DOHH2 (cell line): ENCODE data around the gene RECQL5.

Experiments used
- H3F3A ChIP-seq: fragments of 200-600 bp; sonication (generic), shearing (Covaris generic); 2 replicates; pipeline ENCODE4 v1.6.0; 2016; ENCODE audit warnings: antibody characterized with exemption, mild to moderate bottlenecking; ENCODE audit not compliant: control insufficient read depth, insufficient read depth
- H3K27ac ChIP-seq: fragments of 200-600 bp; sonication (generic); 2 replicates; pipeline ENCODE4 v1.5.1; 2014; ENCODE audit warnings: low read depth, mild to moderate bottlenecking, low read length, moderate library complexity
- H3K27me3 ChIP-seq: fragments of 200-600 bp; sonication (generic); 2 replicates; pipeline ENCODE4 v1.6.1; 2014; ENCODE audit warnings: mild to moderate bottlenecking, low read length, mixed read lengths; ENCODE audit not compliant: control insufficient read depth
- H3K36me3 ChIP-seq: fragments of 200-600 bp; sonication (generic); 2 replicates; pipeline ENCODE4 v1.6.1; 2014; ENCODE audit warnings: mild to moderate bottlenecking, low read length, moderate library complexity, mixed read lengths; ENCODE audit not compliant: control insufficient read depth
- H3K4me1 ChIP-seq: fragments of 200-600 bp; sonication (generic); 2 replicates; pipeline ENCODE4 v1.6.1; 2014; ENCODE audit warnings: mild to moderate bottlenecking, low read length, mixed read lengths; ENCODE audit not compliant: control insufficient read depth
- H3K4me2 ChIP-seq: fragments of 200-600 bp; sonication (generic); 2 replicates; pipeline ENCODE4 v1.6.0; 2014; ENCODE audit warnings: mild to moderate bottlenecking, low read length, moderate library complexity
- H3K4me3 ChIP-seq: fragments of 200-600 bp; sonication (generic); 2 replicates; pipeline ENCODE4 v1.5.1; 2014; ENCODE audit warnings: mild to moderate bottlenecking, low read length, mixed read lengths
- H3K79me2 ChIP-seq: fragments of 200-600 bp; sonication (generic); 2 replicates; pipeline ENCODE4 v1.6.1; 2014; ENCODE audit warnings: mild to moderate bottlenecking, low read length, mixed read lengths; ENCODE audit not compliant: control insufficient read depth
- H3K9me2 ChIP-seq: fragments of 200-600 bp; sonication (generic); replicated peaks from 2 replicates; pipeline ENCODE4 v1.6.1; 2014; ENCODE audit warnings: mild to moderate bottlenecking, low read length, mixed read lengths; ENCODE audit not compliant: control insufficient read depth
- H3K9me3 ChIP-seq: fragments of 200-600 bp; sonication (generic); 2 replicates; pipeline ENCODE4 v1.6.1; 2014; ENCODE audit warnings: antibody characterized with exemption, low read length, mixed read lengths; ENCODE audit not compliant: control insufficient read depth, insufficient read depth
- H4K20me1 ChIP-seq: fragments of 200-600 bp; sonication (generic); 2 replicates; pipeline ENCODE4 v1.6.0; 2014; ENCODE audit warnings: low read depth, mild to moderate bottlenecking, antibody characterized with exemption, low read length, moderate library complexity; ENCODE audit not compliant: control insufficient read depth, insufficient read depth
- EZH2phosphoT487 ChIP-seq: fragments of 200-600 bp; sonication (generic); IDR thresholded peaks from 2 replicates; pipeline ENCODE4 v1.6.1; 2017; ENCODE audit warnings: borderline replicate concordance, mild to moderate bottlenecking, antibody characterized with exemption, low read length, moderate library complexity, mixed read lengths
- TF ChIP-seq, protein P1 (sequence below): fragments of 200-600 bp; sonication (generic); IDR thresholded peaks from one replicate; pipeline ENCODE4 v1.5.1; 2014; ENCODE audit warnings: antibody characterized with exemption, mild to moderate bottlenecking, low read depth, low read length; ENCODE audit not compliant: poor library complexity, severe bottlenecking

RECQL5 gene

DNA sequence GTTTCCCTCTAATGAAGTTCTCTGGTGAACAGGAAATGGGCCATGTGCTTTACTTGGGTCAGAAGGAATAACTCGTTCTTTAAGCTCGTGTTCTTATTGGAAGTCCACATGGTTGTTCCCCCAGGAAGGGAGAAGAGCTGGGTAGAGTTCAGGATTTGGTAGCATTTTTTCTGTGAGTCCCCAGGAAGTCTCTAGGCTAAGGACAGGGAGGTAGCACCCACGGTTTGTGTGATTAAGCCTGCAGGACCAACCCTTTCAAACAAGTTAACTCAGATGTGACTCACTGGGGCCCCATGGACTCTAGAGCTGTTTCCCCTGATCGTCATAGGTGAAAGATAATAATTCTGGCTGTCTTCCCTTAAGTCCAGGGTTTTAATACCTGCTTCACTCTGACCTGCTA is 16.6 kb upstream of the RECQL5 start:
- H3K4me1 ChIP-seq: peaks cover 53% of the 10 kb centered on the region

DNA sequence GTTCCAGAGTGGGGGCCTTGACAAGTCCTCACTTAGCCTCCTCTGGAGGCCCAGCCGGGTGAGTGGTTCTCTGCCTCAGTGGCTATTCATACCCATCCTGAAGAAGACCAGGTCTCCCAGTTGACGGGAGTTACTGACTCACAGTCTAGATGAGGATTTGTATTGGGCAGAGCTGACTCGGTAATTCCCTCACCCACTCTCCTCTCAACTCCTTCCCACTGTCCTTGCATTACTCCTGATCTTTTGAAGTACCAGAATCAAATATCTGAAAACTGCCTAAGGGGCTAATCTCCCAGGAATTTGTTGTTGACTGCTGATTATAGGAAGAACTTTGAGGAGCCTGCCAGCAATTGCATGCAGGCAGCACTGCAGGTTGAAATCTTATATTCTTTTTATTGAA is 14.3 kb upstream of the RECQL5 start:
- Histone ChIP-seq H3F3A (peaks cover 2% of the 10 kb centered on the region), H3K79me2 (peaks cover 91% of the 10 kb centered on the region), H3K9me3 (no peaks in the 10 kb centered on the region), H3K27ac (no peak overlapping the region), H3K4me3 (no peak overlapping the region), H3K4me2 (no peak overlapping the region), H4K20me1 (peaks cover 3% of the 10 kb centered on the region; the same call in 1 of the 2 replicates), H3K9me2 (no peaks in the 10 kb centered on the region), H3K4me1 (peaks cover 30% of the 10 kb centered on the region), H3K36me3 (peaks cover 67% of the 10 kb centered on the region), H3K27me3 (no peaks in the 10 kb centered on the region)
- no peak for TF ChIP-seq EZH2phosphoT487
- TF ChIP-seq, protein P1, sequence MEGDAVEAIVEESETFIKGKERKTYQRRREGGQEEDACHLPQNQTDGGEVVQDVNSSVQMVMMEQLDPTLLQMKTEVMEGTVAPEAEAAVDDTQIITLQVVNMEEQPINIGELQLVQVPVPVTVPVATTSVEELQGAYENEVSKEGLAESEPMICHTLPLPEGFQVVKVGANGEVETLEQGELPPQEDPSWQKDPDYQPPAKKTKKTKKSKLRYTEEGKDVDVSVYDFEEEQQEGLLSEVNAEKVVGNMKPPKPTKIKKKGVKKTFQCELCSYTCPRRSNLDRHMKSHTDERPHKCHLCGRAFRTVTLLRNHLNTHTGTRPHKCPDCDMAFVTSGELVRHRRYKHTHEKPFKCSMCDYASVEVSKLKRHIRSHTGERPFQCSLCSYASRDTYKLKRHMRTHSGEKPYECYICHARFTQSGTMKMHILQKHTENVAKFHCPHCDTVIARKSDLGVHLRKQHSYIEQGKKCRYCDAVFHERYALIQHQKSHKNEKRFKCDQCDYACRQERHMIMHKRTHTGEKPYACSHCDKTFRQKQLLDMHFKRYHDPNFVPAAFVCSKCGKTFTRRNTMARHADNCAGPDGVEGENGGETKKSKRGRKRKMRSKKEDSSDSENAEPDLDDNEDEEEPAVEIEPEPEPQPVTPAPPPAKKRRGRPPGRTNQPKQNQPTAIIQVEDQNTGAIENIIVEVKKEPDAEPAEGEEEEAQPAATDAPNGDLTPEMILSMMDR: no peak

More for the DNA sequence above, 16.6 kb upstream of the RECQL5 start:
- no peaks in the 10 kb centered on the region for H3K9me2 ChIP-seq
- TF ChIP-seq, protein P1: no peak
- no peak for TF ChIP-seq EZH2phosphoT487
- H4K20me1 ChIP-seq: peaks cover under 1% of the 10 kb centered on the region; the same call in 1 of the 2 replicates
- peaks cover 10% of the 10 kb centered on the region for H3F3A ChIP-seq
- no peak overlapping the region for H3K27ac ChIP-seq
- H3K79me2 ChIP-seq: peaks cover 91% of the 10 kb centered on the region
- no peaks in the 10 kb centered on the region for H3K9me3 ChIP-seq
- H3K4me3 ChIP-seq: no peak overlapping the region
- no peaks in the 10 kb centered on the region for H3K27me3 ChIP-seq
- H3K4me2 ChIP-seq: no peak overlapping the region
- peaks cover 69% of the 10 kb centered on the region for H3K36me3 ChIP-seq

DNA sequence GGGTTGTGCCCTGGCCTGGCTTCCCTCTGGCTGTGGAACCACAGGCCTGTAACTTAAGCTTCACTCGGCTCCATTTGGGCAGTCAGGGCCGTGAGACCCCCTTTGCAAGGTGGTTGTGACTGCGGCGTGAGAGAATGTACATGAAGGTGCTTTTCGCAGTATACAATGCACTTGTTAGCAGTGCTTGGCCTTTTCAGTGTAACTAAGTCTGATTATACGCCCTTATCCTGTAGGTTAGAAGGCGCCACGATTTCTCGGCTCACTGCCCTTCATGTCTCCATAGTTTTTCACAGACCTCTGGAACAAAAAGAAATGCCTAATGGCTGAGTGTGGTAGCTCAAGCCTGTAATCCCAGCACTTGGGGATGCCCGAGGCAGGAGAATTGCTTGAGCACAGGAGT is 13.5 kb upstream of the RECQL5 start:
- no peak for TF ChIP-seq EZH2phosphoT487
- TF ChIP-seq, protein P1: no peak
- no peak overlapping the region for H3K27ac ChIP-seq
- H3K36me3 ChIP-seq: peaks cover 73% of the 10 kb centered on the region
- H3K27me3 ChIP-seq: no peaks in the 10 kb centered on the region
- no peaks in the 10 kb centered on the region for H3K9me3 ChIP-seq
- H3K4me2 ChIP-seq: no peak overlapping the region
- H3K4me1 ChIP-seq: peaks cover 22% of the 10 kb centered on the region
- peaks cover 91% of the 10 kb centered on the region for H3K79me2 ChIP-seq
- H3F3A ChIP-seq: peaks cover 6% of the 10 kb centered on the region
- no peaks in the 10 kb centered on the region for H3K9me2 ChIP-seq
- H4K20me1 ChIP-seq: peaks cover 3% of the 10 kb centered on the region; the same call in 1 of the 2 replicates
- H3K4me3 ChIP-seq: no peak overlapping the region
